Muscle layer of colon (tissue), 2 donors: Measurements from ENCODE around the gene OR2H2.

Experiments used
- H3K27ac ChIP-seq: one replicate; pipeline ENCODE4 v1.7.0; 2013; ENCODE audit warnings: low read depth, mild to moderate bottlenecking, low read length, moderate library complexity
- H3K27me3 ChIP-seq, 2 donors: one replicate each; pipeline ENCODE4 v1.7.0; 2013; ENCODE audit warnings: low read length in 2 of 2, mild to moderate bottlenecking in 2 of 2; ENCODE audit not compliant: insufficient read depth in 2 of 2, control insufficient read depth in 1 of 2
- H3K36me3 ChIP-seq: one replicate; pipeline ENCODE4 v1.7.0; 2013; ENCODE audit warnings: mild to moderate bottlenecking, low read length; ENCODE audit not compliant: insufficient read depth
- H3K4me1 ChIP-seq: one replicate; pipeline ENCODE4 v1.7.0; 2013; ENCODE audit warnings: mild to moderate bottlenecking, low read length; ENCODE audit not compliant: insufficient read depth
- H3K4me3 ChIP-seq, 2 donors: one replicate each; pipeline ENCODE4 v1.7.0; 2013; ENCODE audit warnings: low read length in 2 of 2, low read depth in 1 of 2, mild to moderate bottlenecking in 1 of 2, moderate library complexity in 1 of 2
- H3K9ac ChIP-seq: one replicate; pipeline ENCODE4 v1.7.0; 2013; ENCODE audit warnings: low read length
- H3K9me3 ChIP-seq: one replicate; pipeline ENCODE4 v1.7.0; 2013; ENCODE audit warnings: mild to moderate bottlenecking, low read length
- donor health status: abdominal sarcoma.
- donor health status: Adenocarcinoma of cecum.

The OR2H2 gene

DNA sequence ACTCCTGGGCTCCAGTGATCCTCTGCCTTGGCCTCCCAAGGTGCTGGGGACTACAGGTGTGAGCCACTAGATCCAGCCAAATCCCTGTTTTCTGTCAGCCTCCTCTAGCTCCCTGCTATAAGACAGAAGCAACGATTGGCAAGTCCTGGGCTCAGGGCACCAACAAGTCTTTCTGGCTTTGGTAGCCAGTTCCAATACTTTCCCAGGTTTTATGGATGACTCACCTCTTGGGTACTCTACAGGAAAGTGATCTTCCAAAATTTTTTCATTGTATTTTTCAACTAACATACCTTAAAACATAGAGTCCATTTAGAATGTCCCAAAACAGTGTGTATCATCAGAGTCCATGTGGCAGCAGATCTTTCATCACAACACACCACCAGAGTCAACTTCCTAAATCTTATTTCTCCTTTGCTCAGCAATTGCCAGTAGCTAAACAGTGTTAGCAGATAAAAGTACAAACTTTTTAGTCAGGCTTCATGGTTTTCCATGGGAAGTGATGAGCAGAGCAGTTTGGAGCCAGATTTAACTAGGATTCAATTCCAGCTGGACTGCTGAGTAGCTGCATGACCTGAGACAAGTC is 34.7 kb downstream of the OR2H2 start:
- H3K27ac ChIP-seq, result no peak overlapping the region
- H3K27me3 ChIP-seq, result no peaks in the 10 kb centered on the region
- H3K4me3 ChIP-seq, result no peak overlapping the region
- H3K36me3 ChIP-seq, result peaks cover 43% of the 10 kb centered on the region
- H3K4me1 ChIP-seq, result no peaks in the 10 kb centered on the region
- H3K9me3 ChIP-seq, result no peaks in the 10 kb centered on the region
- no peak overlapping the region for H3K9ac ChIP-seq

DNA sequence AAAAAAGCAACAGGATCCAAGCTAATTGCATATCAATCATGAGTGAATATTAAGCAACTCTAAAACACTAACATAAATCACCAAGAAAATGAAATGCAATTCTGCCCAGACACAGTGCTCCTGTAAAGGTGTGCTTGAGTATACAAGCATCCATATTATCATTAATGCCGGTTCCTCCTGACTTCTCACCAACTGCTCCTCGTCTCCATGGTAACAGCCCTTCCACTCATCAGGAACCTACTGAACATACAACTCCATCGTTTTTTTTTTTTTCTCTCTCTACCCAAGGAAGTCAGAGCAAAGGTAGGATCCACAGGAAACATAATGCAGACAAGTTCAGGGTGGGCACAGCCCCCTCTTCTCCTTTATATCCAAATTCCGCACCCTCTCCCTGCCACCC is 35.7 kb downstream of the OR2H2 start:
- no peaks in the 10 kb centered on the region for H3K27me3 ChIP-seq
- H3K27ac ChIP-seq, result no peak overlapping the region
- no peak overlapping the region for H3K4me3 ChIP-seq
- H3K36me3 ChIP-seq, result peaks cover 42% of the 10 kb centered on the region
- H3K4me1 ChIP-seq, result no peaks in the 10 kb centered on the region
- H3K9me3 ChIP-seq, result no peaks in the 10 kb centered on the region
- H3K9ac ChIP-seq, result no peak overlapping the region

DNA sequence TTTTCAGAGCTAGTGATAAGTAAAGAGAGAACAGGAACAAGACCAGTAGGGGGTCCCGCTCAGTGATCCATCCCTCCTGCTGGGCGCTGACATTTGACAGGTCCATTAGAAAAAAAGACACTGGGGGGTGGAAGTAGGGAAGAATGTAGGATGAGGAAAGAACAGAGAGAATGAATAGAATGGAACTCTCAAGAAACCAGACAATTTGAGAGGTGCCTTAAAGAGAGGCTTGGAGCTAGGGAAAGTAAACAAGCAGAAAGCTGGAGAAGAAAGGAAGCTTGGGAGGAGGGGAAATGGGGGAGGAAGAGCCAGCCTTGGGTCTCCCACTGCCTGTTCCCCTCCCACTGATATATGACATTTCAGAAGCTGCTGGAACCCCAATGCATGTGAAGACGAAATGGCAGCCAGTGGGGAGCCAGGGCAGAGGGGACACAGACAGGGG is 39.6 kb downstream of the OR2H2 start:
- Histone ChIP-seq H3K27me3 (no peaks in the 10 kb centered on the region), H3K4me1 (peaks cover 7% of the 10 kb centered on the region), H3K9me3 (no peaks in the 10 kb centered on the region), H3K27ac (no peak overlapping the region), H3K9ac (no peak overlapping the region), H3K4me3 (no peak overlapping the region), H3K36me3 (peaks cover 28% of the 10 kb centered on the region)

DNA sequence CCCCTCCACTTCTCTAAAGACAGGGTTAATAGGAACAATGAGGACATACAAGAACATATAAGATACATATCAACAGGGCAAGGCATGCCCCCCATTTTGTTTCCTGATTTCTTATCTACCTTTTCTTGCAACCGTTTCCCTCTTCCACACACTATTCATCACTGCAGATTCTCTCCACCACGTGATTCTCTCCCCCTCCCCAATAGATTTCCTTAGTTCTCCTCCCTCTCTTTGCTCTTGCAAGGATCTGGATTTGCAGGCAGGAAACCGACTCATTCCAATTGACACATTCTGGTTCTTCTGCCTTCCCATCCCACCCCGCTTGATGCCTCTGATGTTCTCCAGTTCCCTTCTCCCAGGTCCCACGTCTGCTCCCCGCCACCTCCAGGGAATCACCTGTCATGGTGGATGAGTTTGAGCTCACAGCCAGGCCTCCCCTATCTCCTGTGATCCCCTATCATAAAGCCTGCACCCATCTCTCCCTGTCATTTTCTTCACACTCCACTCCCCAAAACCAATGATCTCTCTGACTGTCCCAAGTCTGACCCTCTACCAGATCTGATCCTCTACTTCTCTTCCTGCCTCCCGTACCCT is 40.5 kb downstream of the OR2H2 start:
- no peak overlapping the region for H3K27ac ChIP-seq
- peaks cover 7% of the 10 kb centered on the region for H3K4me1 ChIP-seq
- peaks cover 24% of the 10 kb centered on the region for H3K36me3 ChIP-seq
- no peak overlapping the region for H3K9ac ChIP-seq
- H3K4me3 ChIP-seq, result no peak overlapping the region
- H3K9me3 ChIP-seq, result no peaks in the 10 kb centered on the region
- H3K27me3 ChIP-seq, result no peaks in the 10 kb centered on the region

DNA sequence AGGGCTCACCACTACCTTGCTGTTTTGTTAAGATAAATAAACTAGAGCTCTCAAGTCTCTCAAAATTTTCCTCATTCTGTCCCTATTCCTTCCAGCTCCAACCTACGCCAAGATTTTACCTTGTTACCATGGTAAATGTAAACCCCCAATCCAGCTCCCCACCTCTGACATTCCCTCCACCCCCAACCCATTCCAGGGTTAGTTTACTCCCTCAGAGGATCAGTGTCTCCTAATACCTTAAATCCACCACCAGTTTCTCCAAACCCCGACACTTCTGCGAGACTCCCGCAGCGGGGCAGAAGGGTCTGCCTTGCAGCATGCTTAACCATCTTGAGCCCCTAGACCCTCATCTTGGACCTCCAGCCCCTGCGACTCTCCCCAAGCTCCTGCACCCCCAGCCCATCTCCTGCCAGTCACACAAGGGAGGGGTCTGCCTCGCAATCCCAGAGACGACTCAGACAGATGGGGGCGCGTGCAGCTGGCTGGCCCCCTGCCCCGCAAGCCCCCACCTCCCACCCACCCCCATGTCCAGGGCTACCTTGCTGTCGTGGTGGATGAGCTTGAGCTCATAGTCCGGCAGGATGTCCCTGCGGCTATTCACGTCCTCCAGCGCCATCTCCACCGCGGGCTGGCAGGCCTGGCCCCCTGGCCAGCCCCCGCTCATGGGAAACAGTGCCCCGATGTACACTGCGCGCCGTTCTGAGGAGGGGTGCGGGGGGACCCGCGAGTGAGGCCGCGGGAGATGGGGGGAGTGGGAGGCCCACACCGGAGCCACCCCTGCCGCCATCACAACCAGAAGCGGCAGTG is 42.2 kb downstream of the OR2H2 start:
- Histone ChIP-seq H3K9me3 (no peaks in the 10 kb centered on the region), H3K36me3 (peaks cover 11% of the 10 kb centered on the region), H3K27me3 (no peaks in the 10 kb centered on the region), H3K4me3 (peak overlapping the region; percentile 59 to 61), H3K4me1 (peaks cover 15% of the 10 kb centered on the region), H3K27ac (peak overlapping the region; percentile 63), H3K9ac (peak overlapping the region; percentile 44)

DNA sequence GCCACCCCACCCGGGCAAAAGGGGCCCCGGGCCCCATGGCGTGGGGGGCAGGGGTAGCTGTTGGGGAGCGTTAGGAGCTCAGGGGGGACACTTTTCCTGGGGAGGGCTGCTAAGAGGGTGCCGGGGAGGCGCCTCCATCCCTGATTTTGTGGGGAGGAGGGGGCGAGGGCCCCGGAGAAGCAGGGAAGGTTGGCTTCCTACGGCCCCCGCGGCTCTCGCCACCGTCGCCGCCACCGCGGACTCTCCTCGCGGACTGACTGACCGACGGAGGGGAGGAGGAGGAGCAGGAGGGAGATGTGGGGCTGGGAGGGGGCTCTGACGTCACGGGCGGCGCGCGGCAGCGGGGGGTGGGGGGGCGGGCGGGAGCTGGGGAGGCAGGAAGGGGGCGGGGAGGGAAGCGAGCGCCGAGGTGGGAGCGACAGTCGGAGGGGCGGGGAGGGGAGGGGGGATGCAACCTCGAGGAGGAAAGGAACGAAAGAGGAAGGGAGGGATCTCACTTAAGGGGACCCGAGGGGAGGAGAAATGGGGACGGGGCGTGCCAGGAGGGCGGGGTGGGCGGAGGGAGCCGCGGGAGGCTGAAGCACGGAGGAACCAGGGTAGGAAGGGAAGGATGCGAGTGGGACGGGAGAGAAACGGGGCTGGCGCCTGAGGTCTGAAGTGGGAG is 43.0 kb downstream of the OR2H2 start:
- peak overlapping the region; percentile 58 for H3K9ac ChIP-seq
- H3K36me3 ChIP-seq, result peaks cover 11% of the 10 kb centered on the region
- H3K27me3 ChIP-seq, result no peaks in the 10 kb centered on the region
- no peaks in the 10 kb centered on the region for H3K9me3 ChIP-seq
- H3K4me3 ChIP-seq, result peak overlapping the region; percentile 65 to 84
- H3K4me1 ChIP-seq, result peaks cover 15% of the 10 kb centered on the region
- peak overlapping the region; percentile 63 for H3K27ac ChIP-seq

DNA sequence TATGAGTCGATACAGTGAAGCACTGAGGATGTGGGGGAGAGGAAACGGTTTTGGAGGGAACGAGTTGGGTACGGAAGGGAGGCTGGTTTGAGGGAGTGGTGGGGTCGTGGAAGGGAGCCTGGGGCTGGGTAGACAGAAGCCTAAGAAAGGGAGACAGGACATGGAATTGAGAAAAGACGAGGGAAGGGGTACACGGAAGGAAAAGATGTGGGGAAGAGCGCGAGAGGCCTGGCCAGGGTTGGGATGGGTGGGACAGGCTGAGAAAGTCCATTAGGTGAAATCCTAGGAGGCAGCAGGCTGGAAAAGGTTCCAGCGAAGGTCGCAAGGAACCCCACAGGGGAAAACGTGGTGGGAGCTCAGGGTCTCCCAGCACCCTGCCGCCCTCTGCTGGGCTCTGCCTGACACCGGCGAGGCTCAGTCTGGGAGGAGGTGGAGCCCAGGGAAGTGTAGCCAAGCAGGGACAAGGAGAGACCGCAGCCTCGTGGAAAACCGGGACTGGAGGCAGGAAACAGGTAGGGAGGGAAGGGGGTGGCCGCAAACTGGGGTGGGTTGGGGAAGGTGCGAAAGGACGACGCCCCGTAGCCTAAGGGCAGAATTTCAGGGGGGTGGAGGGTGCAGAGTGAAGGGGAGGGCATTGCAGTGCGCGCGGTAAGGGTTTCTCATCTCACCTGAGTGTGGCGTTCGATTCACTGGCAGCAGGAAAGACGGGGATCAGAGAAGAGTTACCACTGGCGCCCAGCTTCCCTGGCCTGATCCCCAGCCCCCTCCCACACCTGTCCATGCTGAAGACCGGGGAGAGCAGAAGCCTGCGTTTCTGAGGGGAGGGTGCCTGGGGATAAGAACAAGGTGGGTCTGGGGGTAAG is 43.7 kb downstream of the OR2H2 start:
- Histone ChIP-seq H3K27me3 (no peaks in the 10 kb centered on the region), H3K36me3 (peaks cover 6% of the 10 kb centered on the region), H3K9me3 (no peaks in the 10 kb centered on the region), H3K9ac (peak overlapping the region; percentile 58), H3K4me1 (peaks cover 18% of the 10 kb centered on the region), H3K4me3 (peak overlapping the region; percentile 65 to 84), H3K27ac (no peak overlapping the region)

DNA sequence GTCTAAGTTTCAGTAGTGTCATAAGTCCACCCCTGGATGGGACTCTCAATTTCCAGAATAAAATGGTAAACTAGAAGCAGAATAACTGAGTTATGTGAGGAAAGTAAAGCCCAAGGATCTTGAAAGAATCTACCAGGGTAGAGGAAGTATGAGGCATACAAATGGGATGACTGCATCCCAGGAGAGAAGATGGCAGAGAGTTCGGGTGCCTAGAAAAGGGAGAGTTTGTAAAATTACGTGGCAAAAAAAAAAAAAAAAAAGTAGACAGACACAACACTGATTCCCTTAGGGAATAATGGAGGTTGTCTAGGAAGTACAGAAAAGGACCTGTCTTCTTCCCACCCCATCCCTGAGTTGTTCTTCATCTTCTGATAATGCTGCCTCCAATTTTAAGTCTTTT is 44.6 kb downstream of the OR2H2 start:
- Histone ChIP-seq H3K36me3 (no peaks in the 10 kb centered on the region), H3K27me3 (no peaks in the 10 kb centered on the region), H3K9me3 (no peaks in the 10 kb centered on the region), H3K9ac (no peak overlapping the region), H3K4me1 (peaks cover 19% of the 10 kb centered on the region), H3K4me3 (no peak overlapping the region), H3K27ac (no peak overlapping the region)

DNA sequence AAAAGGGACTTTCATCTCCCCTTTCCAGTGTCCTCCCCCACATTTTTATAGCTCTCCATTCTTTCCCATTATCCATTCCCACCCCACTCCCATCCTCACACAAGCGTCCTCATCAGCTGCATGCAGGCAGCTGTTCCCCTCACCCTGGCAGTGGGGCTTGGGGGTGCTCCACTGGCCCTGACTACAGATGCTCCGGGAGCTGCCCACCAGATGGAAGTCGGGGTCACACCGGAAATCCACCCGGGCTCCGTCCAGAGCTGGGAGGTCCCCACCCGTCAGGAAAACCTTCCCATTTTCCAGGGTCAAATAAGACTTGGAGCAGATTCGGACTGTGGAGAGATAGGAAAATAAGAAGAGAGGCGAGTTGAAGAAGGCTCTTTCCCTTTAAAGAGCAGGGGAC is 45.4 kb downstream of the OR2H2 start:
- H3K27ac ChIP-seq, result no peak overlapping the region
- no peak overlapping the region for H3K9ac ChIP-seq
- H3K9me3 ChIP-seq, result no peaks in the 10 kb centered on the region
- H3K36me3 ChIP-seq, result no peaks in the 10 kb centered on the region
- H3K4me3 ChIP-seq, result no peak overlapping the region
- H3K4me1 ChIP-seq, result peaks cover 19% of the 10 kb centered on the region
- H3K27me3 ChIP-seq, result no peaks in the 10 kb centered on the region

DNA sequence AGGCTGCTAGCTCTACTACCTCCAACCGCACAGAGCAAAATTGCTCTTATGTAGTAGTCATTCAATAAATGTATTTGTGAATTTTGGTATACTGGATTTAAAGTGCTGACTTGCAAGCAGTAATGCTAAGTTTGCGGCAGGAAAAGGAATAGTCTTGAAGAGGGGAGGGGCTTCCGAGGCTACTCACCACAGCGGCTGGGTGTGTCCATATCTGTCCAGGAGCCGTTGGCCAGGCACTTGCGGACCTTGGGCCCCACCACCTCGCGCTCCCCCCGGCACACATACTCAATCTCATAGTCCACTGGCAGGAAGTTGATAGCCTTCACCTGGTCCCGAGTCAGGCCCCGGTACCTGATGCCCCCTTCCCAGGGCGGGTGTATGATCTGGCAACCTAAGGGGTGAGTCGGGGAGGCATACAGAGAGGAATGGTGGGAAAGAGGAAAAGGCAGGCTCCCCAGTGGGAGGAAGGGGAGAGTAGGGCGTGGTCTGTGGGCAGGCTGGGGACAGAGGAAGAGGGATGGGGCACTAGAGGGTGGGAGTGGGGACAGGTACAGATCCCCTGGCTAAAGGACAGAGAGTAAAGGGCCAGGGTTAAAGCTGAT is 46.4 kb downstream of the OR2H2 start:
- no peaks in the 10 kb centered on the region for H3K9me3 ChIP-seq
- no peaks in the 10 kb centered on the region for H3K27me3 ChIP-seq
- H3K4me1 ChIP-seq, result peaks cover 19% of the 10 kb centered on the region
- no peaks in the 10 kb centered on the region for H3K36me3 ChIP-seq
- H3K9ac ChIP-seq, result no peak overlapping the region
- no peak overlapping the region for H3K27ac ChIP-seq
- H3K4me3 ChIP-seq, result no peak overlapping the region
